GM21360 (cell line): ENCODE results near the gene SLC29A1.

ENCODE experiments used
- ATAC-seq: cut with Tn5 transposase; IDR thresholded peaks from one replicate; pipeline ENCODE4 v1.9.1; 2021; ENCODE audit warnings: mild to moderate bottlenecking, moderate library complexity; ENCODE audit not compliant: unreplicated experiment

Gene SLC29A1

DNA sequence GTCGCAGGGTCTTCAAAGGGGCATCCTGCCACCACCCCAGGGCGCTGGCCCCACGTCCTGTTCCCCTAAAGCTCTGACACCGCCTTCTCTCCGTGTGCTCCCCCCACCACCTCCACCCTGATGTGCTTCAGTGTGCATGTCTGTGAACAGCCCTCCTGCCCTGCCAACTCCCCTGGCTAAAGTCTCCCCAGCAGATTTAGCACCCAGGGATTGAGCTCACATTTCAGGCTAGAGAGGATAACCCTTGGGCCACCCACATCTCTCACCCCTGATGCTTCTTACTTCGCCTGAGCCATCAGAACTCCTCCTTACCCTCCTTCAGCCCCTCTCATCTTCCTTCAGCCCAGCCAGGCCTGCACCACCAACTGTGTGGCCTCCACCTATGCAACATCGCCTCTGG, 54.4 kb downstream of the SLC29A1 start:
- no peak for ATAC-seq

DNA sequence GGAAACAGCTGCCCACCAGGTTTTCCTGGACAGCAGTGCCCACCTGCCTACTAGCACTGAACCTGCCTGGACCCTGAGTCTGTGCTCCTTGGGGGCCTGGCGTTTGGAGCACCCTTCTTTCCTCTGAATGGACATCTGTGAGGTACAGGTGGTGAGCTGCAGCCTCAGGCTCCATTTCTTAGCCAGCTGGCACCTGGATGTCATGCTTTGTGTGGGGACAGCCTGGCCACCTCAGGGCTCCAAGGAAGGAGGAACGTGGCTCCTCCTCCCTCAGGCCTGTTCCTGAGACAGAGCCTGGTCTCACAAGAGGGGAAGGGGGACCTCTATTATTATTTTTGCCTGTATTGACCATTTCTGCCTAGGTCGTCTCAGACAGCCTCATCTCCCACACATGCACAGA, 54.9 kb downstream of the SLC29A1 start:
- ATAC-seq: no peak

GRCh38 chr6:44278774-44279697, 55.6 kb downstream of the SLC29A1 start:
- no peak for ATAC-seq
